Gastrocnemius medialis (tissue), 4 donors: ENCODE measurements around the gene ARMC3.

Experiments used
- POLR2A ChIP-seq, 2 donors: fragments of 450-650 bp; IDR thresholded peaks; one replicate each; pipeline ENCODE4 v1.6.1; 2017; ENCODE audit warnings: antibody characterized with exemption in 2 of 2, mild to moderate bottlenecking in 2 of 2, moderate library complexity in 2 of 2
- TF ChIP-seq, protein P1 (sequence below), 5 experiments: fragments of 450-650 bp in 3 of 5; fragments of 200-600 bp in 2 of 5; sonication (generic) in 2 of 5; IDR thresholded peaks in 4 of 5; conservative IDR thresholded peaks in 1 of 5; 1 replicate in 4 of 5; 2 replicates in 1 of 5; pipeline ENCODE4 v1.5.1; 2016 to 2019; ENCODE audit warnings: antibody characterized with exemption in 5 of 5, mild to moderate bottlenecking in 3 of 5, moderate library complexity in 3 of 5

- TF ChIP-seq, protein P1, sequence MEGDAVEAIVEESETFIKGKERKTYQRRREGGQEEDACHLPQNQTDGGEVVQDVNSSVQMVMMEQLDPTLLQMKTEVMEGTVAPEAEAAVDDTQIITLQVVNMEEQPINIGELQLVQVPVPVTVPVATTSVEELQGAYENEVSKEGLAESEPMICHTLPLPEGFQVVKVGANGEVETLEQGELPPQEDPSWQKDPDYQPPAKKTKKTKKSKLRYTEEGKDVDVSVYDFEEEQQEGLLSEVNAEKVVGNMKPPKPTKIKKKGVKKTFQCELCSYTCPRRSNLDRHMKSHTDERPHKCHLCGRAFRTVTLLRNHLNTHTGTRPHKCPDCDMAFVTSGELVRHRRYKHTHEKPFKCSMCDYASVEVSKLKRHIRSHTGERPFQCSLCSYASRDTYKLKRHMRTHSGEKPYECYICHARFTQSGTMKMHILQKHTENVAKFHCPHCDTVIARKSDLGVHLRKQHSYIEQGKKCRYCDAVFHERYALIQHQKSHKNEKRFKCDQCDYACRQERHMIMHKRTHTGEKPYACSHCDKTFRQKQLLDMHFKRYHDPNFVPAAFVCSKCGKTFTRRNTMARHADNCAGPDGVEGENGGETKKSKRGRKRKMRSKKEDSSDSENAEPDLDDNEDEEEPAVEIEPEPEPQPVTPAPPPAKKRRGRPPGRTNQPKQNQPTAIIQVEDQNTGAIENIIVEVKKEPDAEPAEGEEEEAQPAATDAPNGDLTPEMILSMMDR (IDR thresholded peaks at IDR 0.05 in 4 of 5, conservative IDR thresholded peaks at IDR 0.05 in 1 of 5), result peak in 2 of 5 experiments; percentile 17 to 35
- TF ChIP-seq POLR2A (IDR thresholded peaks at IDR 0.05), result no peak
These were observed 59.1 kb downstream of the ARMC3 start for GRCh38 chr10:22986771-22987542.
